Activated CD4-positive, CD25-positive, alpha-beta regulatory T cell treated with anti-CD3 and anti-CD28 coated beads, Interleukin-2, amount 50 U/mL, for 24 hours (primary cell): ENCODE measurements around the gene PRR30.

ENCODE experiments used
- ATAC-seq, 2 donors: fragments of 150-1000 bp; cut with Tn5 transposase; one replicate each; pipeline ENCODE4 v1.10.0; 2021; ENCODE audit warnings: mild to moderate bottlenecking in 1 of 2, moderate library complexity in 1 of 2

The PRR30 gene

GRCh38 chr2:27154488-27154887 lies 15.3 kb upstream of the PRR30 start:
- no peak for ATAC-seq

- ATAC-seq = no peak
These were observed 13.7 kb upstream of the PRR30 start for GRCh38 chr2:27152796-27153464.

- no peak for ATAC-seq
These were observed 13.0 kb upstream of the PRR30 start for GRCh38 chr2:27152102-27152795.

GRCh38 chr2:27150639-27151230 lies 11.5 kb upstream of the PRR30 start:
- ATAC-seq = no peak

- no peak for ATAC-seq
These were observed 10.6 kb upstream of the PRR30 start for GRCh38 chr2:27149570-27150405.

- no peak for ATAC-seq
These were observed 9.7 kb upstream of the PRR30 start, which contains the start of gene TCF23 for GRCh38 chr2:27148801-27149439. TSS of gene TCF23 (plus strand) at chr2:27149004. CDS start at chr2:27149134, 130 bp downstream.

- ATAC-seq = no peak
These were observed 8.7 kb upstream of the PRR30 start for GRCh38 chr2:27147935-27148334.

- ATAC-seq = no peak
These were observed 6.5 kb upstream of the PRR30 start for GRCh38 chr2:27145682-27146081.

- no peak for ATAC-seq
These were observed 4.1 kb upstream of the PRR30 start for GRCh38 chr2:27143285-27143684.

GRCh38 chr2:27138111-27138510 lies 1.1 kb downstream of the PRR30 start:
- no peak for ATAC-seq

GRCh38 chr2:27137322-27137935 lies 1.8 kb downstream of the PRR30 start:
- ATAC-seq = no peak

GRCh38 chr2:27136751-27137150 lies 2.5 kb downstream of the PRR30 start:
- no peak for ATAC-seq

- no peak for ATAC-seq
These were observed 3.7 kb downstream of the PRR30 start for GRCh38 chr2:27135478-27135955.

GRCh38 chr2:27134781-27135477 lies 4.3 kb downstream of the PRR30 start:
- no peak for ATAC-seq

GRCh38 chr2:27133905-27134780 lies 5.1 kb downstream of the PRR30 start, which contains the start of gene PREB:
TSS of gene PREB (minus strand) at chr2:27134636. CDS start at chr2:27134421, 215 bp downstream.
- ATAC-seq = peak; percentile 95 to 96

- no peak for ATAC-seq
These were observed 5.9 kb downstream of the PRR30 start for GRCh38 chr2:27133195-27133875.

GRCh38 chr2:27131429-27131828 lies 7.8 kb downstream of the PRR30 start:
- no peak for ATAC-seq

- no peak for ATAC-seq
These were observed 8.8 kb downstream of the PRR30 start for GRCh38 chr2:27130396-27130795.
